HG03520 (cell line): ENCODE measurements around the gene GPR142.

Experiments used
- ATAC-seq: cut with Tn5 transposase; IDR thresholded peaks from one replicate; pipeline ENCODE4 v1.9.1; 2021; ENCODE audit warnings: mild to moderate bottlenecking, moderate library complexity; ENCODE audit not compliant: unreplicated experiment

The GPR142 gene

GRCh38 chr17:74343526-74344284, 23.6 kb upstream of the GPR142 start:
- ATAC-seq, result no peak

GRCh38 chr17:74344658-74345057, 22.6 kb upstream of the GPR142 start:
- no peak for ATAC-seq

- no peak for ATAC-seq
These were observed 21.7 kb upstream of the GPR142 start for GRCh38 chr17:74345433-74346241.

- no peak for ATAC-seq
These were observed 19.7 kb upstream of the GPR142 start for GRCh38 chr17:74347646-74348045.

- no peak for ATAC-seq
These were observed 18.2 kb upstream of the GPR142 start for GRCh38 chr17:74349120-74349519.

GRCh38 chr17:74350486-74350885, 16.8 kb upstream of the GPR142 start:
- ATAC-seq, result no peak

GRCh38 chr17:74351552-74352210, 15.6 kb upstream of the GPR142 start:
- no peak for ATAC-seq

GRCh38 chr17:74353446-74354060, 13.8 kb upstream of the GPR142 start:
- ATAC-seq, result no peak

GRCh38 chr17:74354123-74354522, 13.2 kb upstream of the GPR142 start:
- ATAC-seq, result no peak

GRCh38 chr17:74354561-74354960, 12.7 kb upstream of the GPR142 start:
- ATAC-seq, result no peak

GRCh38 chr17:74355065-74355464, 12.2 kb upstream of the GPR142 start:
- ATAC-seq, result no peak

GRCh38 chr17:74356646-74357465, 10.4 kb upstream of the GPR142 start:
- ATAC-seq, result no peak

- ATAC-seq, result no peak
These were observed 9.9 kb upstream of the GPR142 start for GRCh38 chr17:74357466-74357809.

- no peak for ATAC-seq
These were observed 8.6 kb upstream of the GPR142 start for GRCh38 chr17:74358697-74359096.

GRCh38 chr17:74359916-74360315, 7.4 kb upstream of the GPR142 start:
- no peak for ATAC-seq

GRCh38 chr17:74360899-74361229, 6.4 kb upstream of the GPR142 start:
- no peak for ATAC-seq

- ATAC-seq, result no peak
These were observed 5.9 kb upstream of the GPR142 start, which contains the start of gene BTBD17 for GRCh38 chr17:74361230-74362068. BTBD17 (minus strand) TSS chr17:74361868; CDS start chr17:74361819, 49 bp downstream.

GRCh38 chr17:74362069-74362405, 5.3 kb upstream of the GPR142 start:
- no peak for ATAC-seq

GRCh38 chr17:74362810-74363498, 4.4 kb upstream of the GPR142 start:
- ATAC-seq, result no peak
